ENCODE data around the gene AK5.

AK5 gene

DNA sequence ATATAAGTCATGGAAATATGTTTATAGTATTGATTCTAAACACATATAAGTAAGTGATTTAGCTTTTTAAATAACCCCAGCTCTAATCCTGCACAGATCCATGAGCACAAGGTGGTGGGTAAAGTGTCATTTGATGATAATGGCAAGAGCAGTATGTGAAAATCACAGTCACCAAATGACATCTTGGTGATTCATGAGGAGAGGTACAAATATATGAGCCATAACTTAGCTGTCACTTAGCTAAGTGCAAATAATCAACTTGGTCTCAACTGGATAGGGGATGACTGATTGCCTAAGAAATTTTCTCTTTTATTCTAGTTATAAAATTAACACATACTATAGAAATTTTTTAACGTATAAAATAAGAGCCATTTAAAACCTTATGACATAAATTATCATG lies 202.5 kb downstream of the AK5 start:
- H3K27ac ChIP-seq: no peak overlapping the region
- H3K27me3 ChIP-seq (ENCODE audit: control insufficient read depth, insufficient read depth, low read length): no peaks in the 10 kb centered on the region
- no peak overlapping the region for H3K4me3 ChIP-seq (ENCODE audit: low read depth, low read length)
- no peaks in the 10 kb centered on the region for H3K36me3 ChIP-seq (ENCODE audit: control insufficient read depth, insufficient read depth, low read length)
- no peaks in the 10 kb centered on the region for H3K4me1 ChIP-seq
- no peaks in the 10 kb centered on the region for H3K9me3 ChIP-seq (ENCODE audit: control insufficient read depth, low read length)
- no peak overlapping the region for H3K9ac ChIP-seq
- no peak overlapping the region for H2AFZ ChIP-seq
- no peak overlapping the region for H3K4me2 ChIP-seq (ENCODE audit: low read length)
- H3K79me2 ChIP-seq: no peaks in the 10 kb centered on the region
- TF ChIP-seq, protein P1, sequence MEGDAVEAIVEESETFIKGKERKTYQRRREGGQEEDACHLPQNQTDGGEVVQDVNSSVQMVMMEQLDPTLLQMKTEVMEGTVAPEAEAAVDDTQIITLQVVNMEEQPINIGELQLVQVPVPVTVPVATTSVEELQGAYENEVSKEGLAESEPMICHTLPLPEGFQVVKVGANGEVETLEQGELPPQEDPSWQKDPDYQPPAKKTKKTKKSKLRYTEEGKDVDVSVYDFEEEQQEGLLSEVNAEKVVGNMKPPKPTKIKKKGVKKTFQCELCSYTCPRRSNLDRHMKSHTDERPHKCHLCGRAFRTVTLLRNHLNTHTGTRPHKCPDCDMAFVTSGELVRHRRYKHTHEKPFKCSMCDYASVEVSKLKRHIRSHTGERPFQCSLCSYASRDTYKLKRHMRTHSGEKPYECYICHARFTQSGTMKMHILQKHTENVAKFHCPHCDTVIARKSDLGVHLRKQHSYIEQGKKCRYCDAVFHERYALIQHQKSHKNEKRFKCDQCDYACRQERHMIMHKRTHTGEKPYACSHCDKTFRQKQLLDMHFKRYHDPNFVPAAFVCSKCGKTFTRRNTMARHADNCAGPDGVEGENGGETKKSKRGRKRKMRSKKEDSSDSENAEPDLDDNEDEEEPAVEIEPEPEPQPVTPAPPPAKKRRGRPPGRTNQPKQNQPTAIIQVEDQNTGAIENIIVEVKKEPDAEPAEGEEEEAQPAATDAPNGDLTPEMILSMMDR (IDR thresholded peaks at IDR 0.05): no peak

DNA sequence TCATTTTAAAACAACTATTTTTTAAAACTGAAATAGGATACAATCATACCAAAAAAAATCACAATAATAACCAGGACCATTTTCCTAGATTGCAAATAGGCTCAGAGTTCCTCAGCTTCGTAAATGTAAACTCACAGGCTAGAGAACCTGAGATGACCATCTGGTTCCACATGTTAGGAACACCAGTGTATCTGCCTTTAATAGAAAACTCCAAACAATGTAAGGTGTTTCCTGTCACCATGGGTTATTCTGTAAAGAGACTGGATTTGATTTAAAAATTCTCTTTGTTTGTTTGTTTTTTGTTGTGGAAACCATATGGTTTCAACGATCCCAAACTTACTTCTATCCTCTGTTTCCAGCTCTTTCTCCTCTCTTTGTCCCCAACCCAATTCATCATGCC lies 203.1 kb downstream of the AK5 start:
- Histone ChIP-seq H3K4me1 (no peaks in the 10 kb centered on the region), H3K4me2 (ENCODE audit: low read length) (no peak overlapping the region), H3K9ac (no peak overlapping the region), H3K36me3 (ENCODE audit: control insufficient read depth, insufficient read depth, low read length) (no peaks in the 10 kb centered on the region), H3K27ac (no peak overlapping the region), H3K9me3 (ENCODE audit: control insufficient read depth, low read length) (no peaks in the 10 kb centered on the region), H3K27me3 (ENCODE audit: control insufficient read depth, insufficient read depth, low read length) (no peaks in the 10 kb centered on the region), H3K79me2 (no peaks in the 10 kb centered on the region), H2AFZ (no peak overlapping the region), H3K4me3 (ENCODE audit: low read depth, low read length) (no peak overlapping the region)
- TF ChIP-seq, protein P1 (IDR thresholded peaks at IDR 0.05): no peak

DNA sequence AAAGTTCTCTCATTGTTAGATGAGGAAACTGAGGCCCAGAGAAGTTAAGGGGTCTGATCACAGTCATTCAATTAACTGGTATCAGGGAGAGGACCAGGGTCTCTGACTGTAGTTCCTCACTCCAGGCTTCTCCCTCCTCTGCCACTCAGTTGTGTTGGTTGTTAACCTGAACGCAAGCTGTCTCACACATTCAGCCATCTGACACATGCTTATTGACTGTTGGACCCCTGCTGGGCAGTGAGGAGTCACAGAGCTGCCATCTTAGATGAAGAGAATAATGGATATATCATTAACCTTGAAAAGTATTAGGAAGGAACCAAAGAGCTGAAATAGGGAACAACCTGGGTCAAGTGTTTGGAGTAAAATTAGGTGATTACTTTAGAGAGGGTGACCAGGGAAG lies 205.8 kb downstream of the AK5 start:
- Histone ChIP-seq H3K79me2 (no peaks in the 10 kb centered on the region), H3K4me2 (ENCODE audit: low read length) (no peak overlapping the region), H3K9me3 (ENCODE audit: control insufficient read depth, low read length) (no peaks in the 10 kb centered on the region), H3K27ac (no peak overlapping the region), H3K27me3 (ENCODE audit: control insufficient read depth, insufficient read depth, low read length) (no peaks in the 10 kb centered on the region), H2AFZ (no peak overlapping the region), H3K4me1 (no peaks in the 10 kb centered on the region), H3K9ac (no peak overlapping the region), H3K4me3 (ENCODE audit: low read depth, low read length) (no peak overlapping the region), H3K36me3 (ENCODE audit: control insufficient read depth, insufficient read depth, low read length) (no peaks in the 10 kb centered on the region)
- TF ChIP-seq, protein P1 (IDR thresholded peaks at IDR 0.05): no peak

DNA sequence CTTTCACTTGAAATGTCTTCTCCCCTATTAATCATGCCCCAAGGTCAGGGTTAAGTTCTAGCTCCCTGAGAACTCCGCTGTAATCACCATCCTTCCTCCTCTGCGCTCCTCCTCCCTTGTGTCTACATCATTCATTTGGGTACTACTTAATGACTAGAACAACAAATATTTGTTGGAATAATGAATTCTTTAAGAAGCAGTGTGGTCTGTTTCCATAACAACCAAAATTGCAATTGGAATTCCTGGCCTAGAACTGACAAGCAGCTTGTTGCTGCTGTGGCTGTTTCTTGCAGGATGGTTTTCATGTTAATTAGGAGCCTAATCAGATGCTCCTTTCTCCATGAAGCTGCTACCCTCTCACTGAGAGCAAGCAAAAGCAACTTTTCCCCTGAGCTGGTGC lies 208.1 kb downstream of the AK5 start:
- Histone ChIP-seq H3K4me2 (ENCODE audit: low read length) (no peak overlapping the region), H3K36me3 (ENCODE audit: control insufficient read depth, insufficient read depth, low read length) (no peaks in the 10 kb centered on the region), H2AFZ (no peak overlapping the region), H3K9me3 (ENCODE audit: control insufficient read depth, low read length) (no peaks in the 10 kb centered on the region), H3K4me1 (no peaks in the 10 kb centered on the region), H3K27me3 (ENCODE audit: control insufficient read depth, insufficient read depth, low read length) (no peaks in the 10 kb centered on the region), H3K27ac (no peak overlapping the region), H3K9ac (no peak overlapping the region), H3K79me2 (no peaks in the 10 kb centered on the region), H3K4me3 (ENCODE audit: low read depth, low read length) (no peak overlapping the region)
- TF ChIP-seq, protein P1 (IDR thresholded peaks at IDR 0.05): no peak

DNA sequence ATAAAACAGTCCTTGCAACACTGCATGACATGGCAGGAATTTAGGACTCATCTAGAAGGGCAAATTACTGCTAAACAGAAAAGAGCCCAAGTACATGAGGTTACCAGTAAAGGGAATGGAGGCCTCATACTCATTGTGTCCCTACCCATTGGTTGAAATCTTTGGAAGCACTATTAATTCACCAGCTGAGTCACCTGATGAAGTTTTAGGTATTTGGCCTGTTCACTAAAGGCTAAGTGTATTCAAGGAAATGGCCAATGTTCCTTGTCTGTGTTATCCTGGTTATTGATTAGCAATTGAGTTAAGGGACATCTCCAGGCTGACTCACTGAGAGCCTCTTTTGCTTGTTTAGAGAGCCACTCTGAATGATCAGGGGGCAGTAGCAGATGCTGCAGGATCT lies 212.2 kb downstream of the AK5 start:
- H3K9ac ChIP-seq: no peak overlapping the region
- H3K4me1 ChIP-seq: no peaks in the 10 kb centered on the region

More for the DNA sequence above, 212.2 kb downstream of the AK5 start:
- Histone ChIP-seq H3K4me2 (ENCODE audit: low read length) (no peak overlapping the region), H3K9me3 (ENCODE audit: control insufficient read depth, low read length) (no peaks in the 10 kb centered on the region), H3K36me3 (ENCODE audit: control insufficient read depth, insufficient read depth, low read length) (no peaks in the 10 kb centered on the region), H3K4me3 (ENCODE audit: low read depth, low read length) (no peak overlapping the region), H3K27ac (no peak overlapping the region), H3K79me2 (no peaks in the 10 kb centered on the region), H2AFZ (no peak overlapping the region), H3K27me3 (ENCODE audit: control insufficient read depth, insufficient read depth, low read length) (no peaks in the 10 kb centered on the region)
- TF ChIP-seq, protein P1 (IDR thresholded peaks at IDR 0.05): no peak
